ENCODE results near the gene GTF2H3.

DNA sequence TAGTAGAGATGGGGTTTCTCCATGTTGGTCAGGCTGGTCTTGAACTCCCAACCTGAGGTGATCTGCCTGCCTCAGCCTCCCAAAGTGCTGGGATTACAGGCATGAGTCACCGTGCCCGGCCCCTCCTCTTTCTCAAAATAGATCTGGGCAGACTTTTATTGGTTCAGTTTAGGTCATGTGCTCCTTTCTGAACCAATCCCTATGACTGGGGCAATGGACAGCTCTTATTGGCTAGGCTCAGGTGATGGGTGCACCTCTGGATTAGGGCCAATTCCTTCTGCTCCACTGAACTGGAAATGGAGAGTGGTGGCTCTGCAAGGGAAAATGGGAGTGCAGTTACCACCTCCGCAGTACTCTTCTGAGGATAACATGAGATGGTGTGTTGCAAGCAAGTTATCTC lies 72.3 kb downstream of the GTF2H3 start:
- TF ChIP-seq, protein P1, sequence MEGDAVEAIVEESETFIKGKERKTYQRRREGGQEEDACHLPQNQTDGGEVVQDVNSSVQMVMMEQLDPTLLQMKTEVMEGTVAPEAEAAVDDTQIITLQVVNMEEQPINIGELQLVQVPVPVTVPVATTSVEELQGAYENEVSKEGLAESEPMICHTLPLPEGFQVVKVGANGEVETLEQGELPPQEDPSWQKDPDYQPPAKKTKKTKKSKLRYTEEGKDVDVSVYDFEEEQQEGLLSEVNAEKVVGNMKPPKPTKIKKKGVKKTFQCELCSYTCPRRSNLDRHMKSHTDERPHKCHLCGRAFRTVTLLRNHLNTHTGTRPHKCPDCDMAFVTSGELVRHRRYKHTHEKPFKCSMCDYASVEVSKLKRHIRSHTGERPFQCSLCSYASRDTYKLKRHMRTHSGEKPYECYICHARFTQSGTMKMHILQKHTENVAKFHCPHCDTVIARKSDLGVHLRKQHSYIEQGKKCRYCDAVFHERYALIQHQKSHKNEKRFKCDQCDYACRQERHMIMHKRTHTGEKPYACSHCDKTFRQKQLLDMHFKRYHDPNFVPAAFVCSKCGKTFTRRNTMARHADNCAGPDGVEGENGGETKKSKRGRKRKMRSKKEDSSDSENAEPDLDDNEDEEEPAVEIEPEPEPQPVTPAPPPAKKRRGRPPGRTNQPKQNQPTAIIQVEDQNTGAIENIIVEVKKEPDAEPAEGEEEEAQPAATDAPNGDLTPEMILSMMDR (conservative IDR thresholded peaks at IDR 0.05; ENCODE audit: low read length), result no peak
- TF ChIP-seq EZH2phosphoT487 (IDR thresholded peaks at IDR 0.05; ENCODE audit: borderline replicate concordance), result no peak
